SK-N-SH (cell line): Measurements from ENCODE around the gene GSE1. TPM values are rescaled to one million over a fixed set of nuclear protein-coding genes. Genes with fewer than 3 reads are reported as not detected.

ENCODE experiments used
- CTCF ChIA-PET: fragments of 300-600, 350-600 bp; formaldehyde crosslinking; extraction: SDS; loops from one replicate; lab custom pipeline; 2021; lab: Yijun Ruan, JAX
- POLR2A ChIA-PET: fragments of 350-600 bp; sonication (Branson Sonifier 250); formaldehyde crosslinking; extraction: SDS; loops from one replicate; lab custom pipeline; 2020; ENCODE audit warnings: antibody characterized with exemption, inconsistent platforms; lab: Yijun Ruan, JAX
- DNase-seq: peaks from one replicate; pipeline ENCODE4 v3.0.0; 2012
- H2AFZ ChIP-seq: fragments of 200-600 bp; sonication (generic); 2 replicates; pipeline ENCODE4 v1.8.1; 2016; ENCODE audit warnings: antibody characterized with exemption, mild to moderate bottlenecking, low read depth
- H3F3A ChIP-seq: fragments of 200-600 bp; sonication (generic); replicated peaks from 2 replicates; pipeline ENCODE3; 2016; ENCODE audit warnings: antibody characterized with exemption, mild to moderate bottlenecking; ENCODE audit not compliant: insufficient read depth
- H3K27ac ChIP-seq, 2 experiments: fragments of 200-500 bp in 1 of 2; fragments of 200-600 bp in 1 of 2; sonication (Bioruptor generic) in 1 of 2; sonication (generic), shearing (Covaris generic) in 1 of 2; 2 replicates each; pipeline versions ENCODE4 v1.5.1 to v1.6.1; 2014 to 2016; ENCODE audit warnings: low read depth in 2 of 2, inconsistent platforms in 1 of 2, low read length in 1 of 2, mild to moderate bottlenecking in 1 of 2, mixed read lengths in 1 of 2
- H3K27me3 ChIP-seq: fragments of 200-600 bp; sonication (generic), shearing (Covaris generic); 2 replicates; pipeline ENCODE4 v1.6.1; 2016; ENCODE audit warnings: mixed run types; ENCODE audit not compliant: insufficient read depth
- H3K36me3 ChIP-seq, 2 experiments: fragments of 200-500 bp in 1 of 2; fragments of 200-600 bp in 1 of 2; sonication (Bioruptor generic) in 1 of 2; sonication (generic) in 1 of 2; replicated peaks in 1 of 2; 2 replicates each; pipeline versions ENCODE3 to v1.5.1; 2014 to 2016; ENCODE audit warnings: low read length in 1 of 2, mild to moderate bottlenecking in 1 of 2; ENCODE audit not compliant: insufficient read depth in 2 of 2, control insufficient read depth in 1 of 2
- H3K4me1 ChIP-seq, 2 experiments: fragments of 200-500 bp in 1 of 2; fragments of 200-600 bp in 1 of 2; sonication (Bioruptor generic) in 1 of 2; sonication (generic), shearing (Covaris generic) in 1 of 2; 2 replicates each; pipeline versions ENCODE4 v1.5.1 to v1.6.1; 2014 to 2016; ENCODE audit warnings: low read depth in 1 of 2, low read length in 1 of 2, mixed run types in 1 of 2; ENCODE audit not compliant: insufficient read depth in 2 of 2, control insufficient read depth in 1 of 2
- H3K4me2 ChIP-seq: fragments of 200-600 bp; sonication (generic), shearing (Covaris generic); 2 replicates; pipeline ENCODE4 v1.6.1; 2017; ENCODE audit warnings: mixed run types
- H3K4me3 ChIP-seq, 2 experiments: fragments of 200-500 bp in 1 of 2; fragments of 200-600 bp in 1 of 2; sonication (Bioruptor generic) in 1 of 2; sonication (generic), shearing (Covaris generic) in 1 of 2; 2 replicates each; pipeline versions ENCODE4 v1.5.1 to v1.8.1; 2014 to 2016; ENCODE audit warnings: low read depth in 2 of 2, inconsistent platforms in 1 of 2, low read length in 1 of 2, mild to moderate bottlenecking in 1 of 2, mixed read lengths in 1 of 2, moderate library complexity in 1 of 2
- H3K79me2 ChIP-seq: fragments of 200-600 bp; sonication (generic); 2 replicates; pipeline ENCODE4 v1.8.1; 2017; ENCODE audit warnings: mild to moderate bottlenecking; ENCODE audit not compliant: insufficient read depth
- H3K9ac ChIP-seq: fragments of 200-600 bp; sonication (generic); 2 replicates; pipeline ENCODE4 v1.6.1; 2017; ENCODE audit warnings: mixed run types
- H3K9me2 ChIP-seq: fragments of 200-600 bp; sonication (generic); 2 replicates; pipeline ENCODE4 v1.6.1; 2017; ENCODE audit warnings: mixed run types
- H3K9me3 ChIP-seq: fragments of 200-600 bp; sonication (generic); 2 replicates; pipeline ENCODE4 v1.6.1; 2017; ENCODE audit warnings: mixed run types, mild to moderate bottlenecking, moderate library complexity
- H4K20me1 ChIP-seq: fragments of 200-600 bp; sonication (generic); 2 replicates; pipeline ENCODE4 v1.6.1; 2017; ENCODE audit warnings: mild to moderate bottlenecking, mixed run types; ENCODE audit not compliant: insufficient read depth
- EP300 ChIP-seq, 2 experiments: IDR thresholded peaks; 2 replicates each; pipeline versions ENCODE4 v1.4.0 to v1.6.1; 2012; ENCODE audit warnings: borderline replicate concordance in 1 of 2, low read depth in 1 of 2, low read length in 1 of 2
- FOXJ3 ChIP-seq: sonication (generic); formaldehyde crosslinking; IDR thresholded peaks from 2 replicates; pipeline ENCODE4 v1.5.1; 2020; ENCODE audit warnings: mild to moderate bottlenecking, missing genetic modification reagents
- FOXM1 ChIP-seq: IDR thresholded peaks from 2 replicates; pipeline ENCODE4 v1.4.0; 2012; ENCODE audit warnings: low read depth, mild to moderate bottlenecking
- MEF2A ChIP-seq: IDR thresholded peaks from 2 replicates; pipeline ENCODE4 v1.4.0; 2012; ENCODE audit warnings: low read depth, borderline replicate concordance
- MXI1 ChIP-seq: IDR thresholded peaks from 2 replicates; pipeline ENCODE4 v1.6.1; 2012; ENCODE audit warnings: mild to moderate bottlenecking, low read depth, low read length, improper control_type of control experiment
- PBX3 ChIP-seq: IDR thresholded peaks from 2 replicates; pipeline ENCODE4; 2012
- POLR2AphosphoS5 ChIP-seq: IDR thresholded peaks from 2 replicates; pipeline ENCODE4 v1.6.1; 2012; ENCODE audit warnings: low read depth, low read length
- RCOR1 ChIP-seq: fragments of 150-350 bp; IDR thresholded peaks from 2 replicates; pipeline ENCODE4 v1.6.1; 2017; ENCODE audit warnings: antibody characterized with exemption, low read length
- REST ChIP-seq: IDR thresholded peaks from 2 replicates; pipeline ENCODE4 v1.6.1; 2012; ENCODE audit warnings: mild to moderate bottlenecking, low read depth, low read length, moderate library complexity
- RXRA ChIP-seq: IDR thresholded peaks from 2 replicates; pipeline ENCODE4 v1.4.0; 2012; ENCODE audit warnings: low read depth, mild to moderate bottlenecking, borderline replicate concordance
- SIN3A ChIP-seq: IDR thresholded peaks from 2 replicates; pipeline ENCODE4 v1.6.1; 2012; ENCODE audit warnings: low read depth, mild to moderate bottlenecking, low read length, moderate library complexity, borderline replicate concordance
- SMC3 ChIP-seq: IDR thresholded peaks from 2 replicates; pipeline ENCODE4 v1.6.1; 2012; ENCODE audit warnings: low read depth, low read length, improper control_type of control experiment
- TEAD4 ChIP-seq: IDR thresholded peaks from 2 replicates; pipeline ENCODE4 v1.4.0; 2012; ENCODE audit warnings: mild to moderate bottlenecking, borderline replicate concordance; ENCODE audit not compliant: insufficient read depth
- USF2 ChIP-seq: fragments of 150-350 bp; IDR thresholded peaks from 2 replicates; pipeline ENCODE4 v1.6.1; 2017; ENCODE audit warnings: antibody characterized with exemption, low read length, low read depth, borderline replicate concordance
- ZBTB33 ChIP-seq: IDR thresholded peaks from 2 replicates; pipeline ENCODE4 v1.4.0; 2012; ENCODE audit warnings: low read depth, borderline replicate concordance
- WGBS: methylation state at CpG from one replicate; pipeline ENCODE4 v1.1.6; 2017; ENCODE audit warnings: low lambda C conversion rate; 5-methylcytosine and 5-hydroxymethylcytosine counted together
- polyA plus RNA-seq, 3 experiments: library from polyadenylated mRNA; depleted of rRNA; stranded (reverse); fragments of >200 nt; gene quantifications; 2 replicates each; pipeline ENCODE4 v1.2.3, GENCODE V29; 2012

The GSE1 gene
- polyA plus RNA-seq, 1 of the 3 experiments (the other 2 are of a cell fraction) = 26.5 TPM

GRCh38 chr16:85567935-85568334 lies 45.2 kb upstream of the GSE1 start:
- 91% methylated on average over 4 of the region's 4 CpGs for WGBS
- Histone ChIP-seq H3K4me3 (no peak overlapping the region), H3K27ac (no peak overlapping the region; a peak in 1 of 4 replicates), H3K27me3 (no peaks in the 10 kb centered on the region), H3K4me2 (no peak overlapping the region), H3K9ac (no peak overlapping the region), H3K9me2 (no peaks in the 10 kb centered on the region), H4K20me1 (peaks cover 77% of the 10 kb centered on the region), H3K36me3 (peaks cover 0 to 2% of the 10 kb centered on the region in 2 experiments), H3K9me3 (no peaks in the 10 kb centered on the region), H2AFZ (no peak overlapping the region), H3K79me2 (peaks cover 61% of the 10 kb centered on the region), H3F3A (no peaks in the 10 kb centered on the region), H3K4me1 (peaks cover 11 to 33% of the 10 kb centered on the region in 2 experiments; a peak in 3 of 4 replicates)
- POLR2A ChIA-PET = no interaction called here
- no peak for DNase-seq
- no peak for TF ChIP-seq ZBTB33
- TF ChIP-seq POLR2AphosphoS5 = no peak
- TF ChIP-seq EP300 (IDR thresholded peaks at IDR 0.05; ENCODE audit: borderline replicate concordance in 1 of 2, low read depth in 1 of 2, low read length in 1 of 2) = no peak
- TF ChIP-seq MEF2A = no peak
- TF ChIP-seq RCOR1 = no peak
- no peak for TF ChIP-seq SIN3A
- no peak for TF ChIP-seq FOXM1
- no peak for TF ChIP-seq REST
- no peak for TF ChIP-seq USF2
- CTCF ChIA-PET = interaction anchor here (0.8 to 1.7 kb wide), 8 partner anchors 8 to 148 kb away, joined by 3 to 5 read pairs (median 3); no protein-coding TSS in a partner anchor

GRCh38 chr16:85568519-85568918 lies 44.6 kb upstream of the GSE1 start:
- Histone ChIP-seq H3K9me3 (no peaks in the 10 kb centered on the region), H3K9me2 (no peaks in the 10 kb centered on the region), H3K4me1 (peaks cover 9 to 32% of the 10 kb centered on the region in 2 experiments; a peak in 3 of 4 replicates), H3K36me3 (peaks cover 0 to 2% of the 10 kb centered on the region in 2 experiments), H3K4me2 (no peak overlapping the region), H4K20me1 (peaks cover 78% of the 10 kb centered on the region), H3K4me3 (no peak overlapping the region), H3K79me2 (peaks cover 58% of the 10 kb centered on the region), H2AFZ (no peak overlapping the region), H3F3A (peaks cover 6% of the 10 kb centered on the region), H3K27me3 (no peaks in the 10 kb centered on the region), H3K27ac (no peak overlapping the region), H3K9ac (no peak overlapping the region)
- no peak for TF ChIP-seq PBX3
- no peak for TF ChIP-seq FOXJ3 (CRISPR knock-in tag)
- no peak for TF ChIP-seq SIN3A
- TF ChIP-seq MXI1 = no peak
- no peak for TF ChIP-seq SMC3
- no peak for TF ChIP-seq TEAD4
- no peak for TF ChIP-seq ZBTB33
- TF ChIP-seq RXRA = no peak
- POLR2A ChIA-PET = no interaction called here
- CTCF ChIA-PET = interaction anchor here (0.6 to 1.9 kb wide), 9 partner anchors 8 to 149 kb away, joined by 3 to 11 read pairs (median 3); no protein-coding TSS in a partner anchor
- 98% methylated on average over 8 of the region's 8 CpGs for WGBS
- no peak for DNase-seq
